Measurements from ENCODE around the gene C19orf25.

- TF ChIP-seq RXRA (IDR thresholded peaks at IDR 0.05; ENCODE audit: borderline replicate concordance, low read depth): no peak
- no peak for TF ChIP-seq CTCF (IDR thresholded peaks at IDR 0.05)
- no peak for TF ChIP-seq RCOR1 (IDR thresholded peaks at IDR 0.05; ENCODE audit: low read length)
- TF ChIP-seq YY1 (IDR thresholded peaks at IDR 0.05; ENCODE audit: low read depth): no peak
Observed at GRCh38 chr19:1467215-1467489, 11.9 kb downstream of the C19orf25 start.

Measured in SK-N-SH (cell line).